Measurements from ENCODE around the gene PDZK1IP1.

PDZK1IP1 gene

GRCh38 chr1:47189844-47190508 lies at the start of gene PDZK1IP1:
PDZK1IP1 (minus strand) TSS chr1:47190036; CDS start chr1:47189932, 104 bp downstream.
- DNase-seq: no peak

GRCh38 chr1:47238935-47239592 lies 49.2 kb upstream of the PDZK1IP1 start:
- no peak for DNase-seq

- no peak for DNase-seq
These were observed 46.0 kb upstream of the PDZK1IP1 start for GRCh38 chr1:47235806-47236205.

- no peak for DNase-seq
These were observed 45.4 kb upstream of the PDZK1IP1 start for GRCh38 chr1:47235241-47235681.

GRCh38 chr1:47233186-47233585 lies 43.4 kb upstream of the PDZK1IP1 start:
- DNase-seq: no peak

- no peak for DNase-seq
These were observed 42.5 kb upstream of the PDZK1IP1 start, which contains the start of gene TAL1 for GRCh38 chr1:47232187-47232874. TAL1 (minus strand) TSS chr1:47232225; CDS start chr1:47225888, 6,337 bp downstream.

GRCh38 chr1:47231301-47232186 lies 41.7 kb upstream of the PDZK1IP1 start:
- DNase-seq: no peak

GRCh38 chr1:47230692-47231300 lies 41.0 kb upstream of the PDZK1IP1 start:
- no peak for DNase-seq

- no peak for DNase-seq
These were observed 40.3 kb upstream of the PDZK1IP1 start for GRCh38 chr1:47229886-47230691.

GRCh38 chr1:47229031-47229885 lies 39.4 kb upstream of the PDZK1IP1 start:
- DNase-seq: no peak

- no peak for DNase-seq
These were observed 38.8 kb upstream of the PDZK1IP1 start for GRCh38 chr1:47228644-47229030.

- no peak for DNase-seq
These were observed 37.8 kb upstream of the PDZK1IP1 start for GRCh38 chr1:47227341-47228232.

GRCh38 chr1:47226839-47227215 lies 37.0 kb upstream of the PDZK1IP1 start:
- no peak for DNase-seq

- no peak for DNase-seq
These were observed 36.4 kb upstream of the PDZK1IP1 start for GRCh38 chr1:47226121-47226838.

- DNase-seq: no peak
These were observed 35.7 kb upstream of the PDZK1IP1 start for GRCh38 chr1:47225430-47226100.

GRCh38 chr1:47224676-47225399 lies 35.0 kb upstream of the PDZK1IP1 start:
- DNase-seq: no peak

- DNase-seq: no peak
These were observed 34.3 kb upstream of the PDZK1IP1 start for GRCh38 chr1:47223921-47224675.

All from NCI-H524 treated with DMSO at 0.1 percent for 48 hours (cell line).